B cell (primary cell): ENCODE measurements around the gene FNDC3A.

Source experiments
- CTCF ChIP-seq: fragments of 200-600 bp; IDR thresholded peaks from one replicate; pipeline ENCODE4 v1.8.0; 2022; ENCODE audit warnings: antibody characterized with exemption, mild to moderate bottlenecking
- EZH2 ChIP-seq: IDR thresholded peaks from 2 replicates; pipeline ENCODE4 v1.6.1; 2012; ENCODE audit warnings: borderline replicate concordance, low read depth, mild to moderate bottlenecking, moderate library complexity, low read length; ENCODE audit not compliant: insufficient read depth, poor library complexity, severe bottlenecking

- TF ChIP-seq CTCF (no peak), EZH2 (no peak)
Observed at GRCh38 chr13:49112782-49113525, 137.2 kb downstream of the FNDC3A start.
